ENCODE measurements around the gene C11orf98. TPM values are rescaled to one million over a fixed set of nuclear protein-coding genes. Genes with fewer than 3 reads are reported as not detected.

The C11orf98 gene
- total RNA-seq, 1 donor = 48.2 TPM

DNA sequence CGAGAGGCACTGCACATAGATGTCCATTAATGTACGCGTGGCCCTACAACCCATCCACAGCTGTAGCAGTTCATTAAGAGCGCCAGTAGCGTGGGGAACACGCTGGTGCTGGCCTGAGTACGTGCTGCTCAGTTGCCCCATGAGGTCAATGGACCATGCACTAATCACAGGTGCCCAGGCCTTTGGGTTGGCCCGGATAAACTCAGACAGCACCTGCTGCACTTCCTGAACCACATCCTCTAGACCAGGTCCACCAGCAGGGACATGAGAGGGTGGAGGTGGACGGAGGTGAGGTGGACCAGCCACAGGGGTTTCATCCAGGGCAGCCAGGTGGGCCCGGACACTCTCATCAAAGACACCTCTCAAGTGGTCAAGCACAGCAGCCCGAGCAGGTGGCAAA, 15.5 kb downstream of the C11orf98 start:
- no peak overlapping the region for H3K4me3 ChIP-seq (ENCODE audit: low read depth, low read length)
- no peak for DNase-seq (ENCODE audit: low read depth)
- no peak for TF ChIP-seq CTCF (IDR thresholded peaks at IDR 0.05; ENCODE audit: insufficient read depth, low read length)

DNA sequence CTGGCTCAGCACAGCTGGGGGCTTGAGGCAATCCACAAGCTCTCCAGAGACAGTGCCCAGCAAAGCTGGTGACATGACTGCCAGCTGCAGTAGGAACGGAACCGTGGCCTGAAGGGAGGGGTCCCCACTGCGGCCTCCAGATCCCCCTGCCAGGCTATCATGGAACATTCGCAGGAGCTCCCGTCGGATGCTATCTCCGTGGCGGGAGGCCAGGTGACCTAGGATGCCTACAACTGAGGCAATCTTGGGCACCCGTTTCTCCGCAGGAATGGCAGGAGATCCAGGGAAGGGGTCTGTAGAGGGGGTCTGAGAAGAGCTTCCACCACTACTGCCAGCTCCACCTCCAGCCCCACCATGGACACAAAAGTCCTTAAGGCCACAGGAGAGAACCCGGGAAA, 16.0 kb downstream of the C11orf98 start:
- TF ChIP-seq CTCF (IDR thresholded peaks at IDR 0.05; ENCODE audit: insufficient read depth, low read length) = no peak
- no peak for DNase-seq (ENCODE audit: low read depth)
- H3K4me3 ChIP-seq (ENCODE audit: low read depth, low read length) = no peak overlapping the region

- no peak for DNase-seq (ENCODE audit: low read depth)
- no peak for TF ChIP-seq CTCF (IDR thresholded peaks at IDR 0.05; ENCODE audit: insufficient read depth, low read length)
- no peak overlapping the region for H3K4me3 ChIP-seq (ENCODE audit: low read depth, low read length)
These were observed 16.6 kb downstream of the C11orf98 start for GRCh38 chr11:62648185-62648966.

GRCh38 chr11:62647609-62648005, 17.4 kb downstream of the C11orf98 start:
- no peak for TF ChIP-seq CTCF (IDR thresholded peaks at IDR 0.05; ENCODE audit: insufficient read depth, low read length)
- no peak overlapping the region for H3K4me3 ChIP-seq (ENCODE audit: low read depth, low read length)
- DNase-seq (ENCODE audit: low read depth) = no peak

DNA sequence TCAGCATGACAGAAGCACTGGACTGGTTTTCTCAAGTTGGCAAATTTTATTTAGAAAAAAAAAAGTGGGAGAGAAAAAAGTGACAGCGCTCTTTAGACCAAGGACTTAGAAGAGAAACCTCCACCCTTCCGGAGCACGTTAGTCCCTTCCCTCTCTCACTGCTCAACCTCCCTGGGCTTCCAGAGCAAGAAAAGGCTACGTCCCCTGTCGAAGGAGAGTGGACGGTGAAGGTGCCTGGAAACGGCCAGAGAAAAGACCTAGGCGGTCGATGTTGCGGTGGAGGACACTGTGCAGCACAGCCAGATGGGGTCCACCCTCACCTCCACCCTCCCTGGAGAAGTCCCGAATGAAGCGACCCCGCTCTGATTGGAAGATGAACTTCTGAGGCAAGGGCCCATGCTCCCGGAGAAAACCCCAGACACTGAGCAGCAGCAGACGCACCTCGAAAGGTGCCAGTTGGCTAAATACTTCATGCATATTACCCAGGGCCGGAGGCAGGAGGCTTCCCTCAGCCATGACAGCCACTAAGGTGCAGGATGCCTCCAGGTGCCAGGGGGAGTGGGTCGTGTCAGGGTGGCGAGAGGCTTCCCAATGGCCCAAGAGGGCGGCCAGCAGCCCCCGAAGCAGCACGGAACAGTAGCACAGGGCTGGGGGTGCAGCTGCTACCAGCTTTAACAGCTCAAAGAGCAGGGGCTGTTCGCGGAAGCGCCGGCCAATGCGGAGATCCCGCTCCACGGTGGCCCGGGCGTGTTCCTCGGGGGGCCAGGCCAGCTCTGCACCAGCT, 18.0 kb downstream of the C11orf98 start:
- TF ChIP-seq CTCF (IDR thresholded peaks at IDR 0.05; ENCODE audit: insufficient read depth, low read length) = no peak
- peak overlapping the region; percentile 32 for H3K4me3 ChIP-seq (ENCODE audit: low read depth, low read length)
- DNase-seq (ENCODE audit: low read depth) = no peak

GRCh38 chr11:62645946-62646824, 18.8 kb downstream of the C11orf98 start, which contains the start of gene GANAB:
Gene GANAB, minus strand, starts transcription at chr11:62646613. Its CDS starts 14 bp downstream, at chr11:62646599.
- peak; percentile 96 for DNase-seq (ENCODE audit: low read depth)
- no peak for TF ChIP-seq CTCF (IDR thresholded peaks at IDR 0.05; ENCODE audit: insufficient read depth, low read length)

More at GRCh38 chr11:62645946-62646824, 18.8 kb downstream of the C11orf98 start, which contains the start of gene GANAB:
- peak within 1 kb of the TSS; percentile 93 for H3K4me3 ChIP-seq (ENCODE audit: low read depth, low read length)
